PFSK-1 (cell line): ENCODE results near the gene RYR2.

Experiments
- FOXP2 ChIP-seq: optimal IDR thresholded peaks from 2 replicates; pipeline ENCODE3; 2011; ENCODE audit warnings: borderline replicate concordance, control low read depth, inconsistent platforms; ENCODE audit not compliant: insufficient read depth; ENCODE audit errors: extremely low read length, extremely low read depth
- POLR2AphosphoS5 ChIP-seq: IDR thresholded peaks from 2 replicates; pipeline ENCODE4 v1.6.1; 2012; ENCODE audit warnings: low read depth, mild to moderate bottlenecking, control low read depth, low read length, moderate library complexity
- SIN3A ChIP-seq: IDR thresholded peaks from 2 replicates; pipeline ENCODE4 v1.6.1; 2012; ENCODE audit warnings: mild to moderate bottlenecking, low read length, moderate library complexity, borderline replicate concordance; ENCODE audit not compliant: insufficient read depth
- TAF1 ChIP-seq: IDR thresholded peaks from 2 replicates; pipeline ENCODE4 v1.6.1; 2012; ENCODE audit warnings: low read length, control low read depth, borderline replicate concordance; ENCODE audit not compliant: insufficient read depth
- TF ChIP-seq, protein P1 (sequence below), 2 experiments: IDR thresholded peaks; 2 replicates each; pipeline versions ENCODE4 v1.6.1 to v1.8.0; 2011 to 2012; ENCODE audit warnings: low read depth in 2 of 2, low read length in 2 of 2, control low read depth in 1 of 2, inconsistent platforms in 1 of 2, mild to moderate bottlenecking in 1 of 2, moderate library complexity in 1 of 2; ENCODE audit not compliant: insufficient read depth in 1 of 2

DNA sequence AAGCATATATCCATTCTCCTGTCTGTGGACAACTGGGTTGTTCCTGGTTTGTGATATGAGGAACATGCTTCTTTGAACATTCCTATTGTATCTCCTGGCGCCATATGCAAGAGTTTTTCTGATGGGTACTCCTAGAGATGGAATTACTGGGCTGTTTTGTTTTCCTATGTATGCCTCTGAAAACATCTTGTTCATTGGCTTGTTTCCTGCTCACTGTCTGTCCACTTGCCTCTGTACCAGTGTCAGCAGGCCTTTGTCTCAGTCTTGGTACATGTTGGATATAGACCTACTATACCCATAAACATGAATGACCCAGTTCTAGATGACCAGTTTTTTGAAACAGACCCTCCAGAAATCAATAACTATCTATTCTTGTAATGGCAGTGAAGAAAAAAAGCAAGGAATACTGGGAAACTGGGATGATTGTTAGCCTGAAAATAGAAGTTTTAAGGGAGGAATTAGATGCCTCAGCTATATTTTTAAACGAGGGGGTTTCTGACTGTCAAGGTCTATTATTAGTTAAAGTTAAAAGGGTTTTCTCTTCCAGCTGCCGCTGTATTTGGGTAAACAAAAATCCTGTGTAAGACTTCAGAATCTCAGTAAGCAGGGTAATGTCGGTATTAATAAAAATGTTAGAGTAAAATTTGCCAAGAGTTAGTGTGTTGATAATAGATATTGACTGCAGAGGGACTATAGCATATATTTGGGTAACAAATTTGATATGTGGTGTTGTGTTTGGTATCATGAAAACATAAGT, 103.6 kb downstream of the RYR2 start:
- no peak for TF ChIP-seq SIN3A
- no peak for TF ChIP-seq POLR2AphosphoS5
- TF ChIP-seq TAF1, result no peak
- TF ChIP-seq, protein P1, sequence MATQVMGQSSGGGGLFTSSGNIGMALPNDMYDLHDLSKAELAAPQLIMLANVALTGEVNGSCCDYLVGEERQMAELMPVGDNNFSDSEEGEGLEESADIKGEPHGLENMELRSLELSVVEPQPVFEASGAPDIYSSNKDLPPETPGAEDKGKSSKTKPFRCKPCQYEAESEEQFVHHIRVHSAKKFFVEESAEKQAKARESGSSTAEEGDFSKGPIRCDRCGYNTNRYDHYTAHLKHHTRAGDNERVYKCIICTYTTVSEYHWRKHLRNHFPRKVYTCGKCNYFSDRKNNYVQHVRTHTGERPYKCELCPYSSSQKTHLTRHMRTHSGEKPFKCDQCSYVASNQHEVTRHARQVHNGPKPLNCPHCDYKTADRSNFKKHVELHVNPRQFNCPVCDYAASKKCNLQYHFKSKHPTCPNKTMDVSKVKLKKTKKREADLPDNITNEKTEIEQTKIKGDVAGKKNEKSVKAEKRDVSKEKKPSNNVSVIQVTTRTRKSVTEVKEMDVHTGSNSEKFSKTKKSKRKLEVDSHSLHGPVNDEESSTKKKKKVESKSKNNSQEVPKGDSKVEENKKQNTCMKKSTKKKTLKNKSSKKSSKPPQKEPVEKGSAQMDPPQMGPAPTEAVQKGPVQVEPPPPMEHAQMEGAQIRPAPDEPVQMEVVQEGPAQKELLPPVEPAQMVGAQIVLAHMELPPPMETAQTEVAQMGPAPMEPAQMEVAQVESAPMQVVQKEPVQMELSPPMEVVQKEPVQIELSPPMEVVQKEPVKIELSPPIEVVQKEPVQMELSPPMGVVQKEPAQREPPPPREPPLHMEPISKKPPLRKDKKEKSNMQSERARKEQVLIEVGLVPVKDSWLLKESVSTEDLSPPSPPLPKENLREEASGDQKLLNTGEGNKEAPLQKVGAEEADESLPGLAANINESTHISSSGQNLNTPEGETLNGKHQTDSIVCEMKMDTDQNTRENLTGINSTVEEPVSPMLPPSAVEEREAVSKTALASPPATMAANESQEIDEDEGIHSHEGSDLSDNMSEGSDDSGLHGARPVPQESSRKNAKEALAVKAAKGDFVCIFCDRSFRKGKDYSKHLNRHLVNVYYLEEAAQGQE (IDR thresholded peaks at IDR 0.05; ENCODE audit: insufficient read depth in 1 of 2, low read depth in 2 of 2, low read length in 2 of 2), result no peak
- no peak for TF ChIP-seq FOXP2
